H9 (cell line): ENCODE data around the gene NAV1. TPM values are rescaled to one million over a fixed set of nuclear protein-coding genes. Genes with fewer than 3 reads are reported as not detected.

Experiments
- DNase-seq: peaks from one replicate; pipeline ENCODE4 v3.0.0-alpha.2; 2017
- H2AFZ ChIP-seq: one replicate; pipeline ENCODE4 v1.6.1; 2013; ENCODE audit warnings: mild to moderate bottlenecking, low read length, control low read depth, moderate library complexity
- H2AK5ac ChIP-seq: 2 replicates; pipeline ENCODE4 v1.6.1; 2013; ENCODE audit warnings: low read length, control low read depth, mixed read lengths; ENCODE audit not compliant: insufficient read length
- H2BK120ac ChIP-seq: one replicate; pipeline ENCODE4 v1.6.1; 2013; ENCODE audit warnings: low read depth, mild to moderate bottlenecking, low read length, control low read depth, inconsistent platforms; ENCODE audit not compliant: poor library complexity, severe bottlenecking
- H2BK12ac ChIP-seq: 2 replicates; pipeline ENCODE4 v1.6.1; 2013; ENCODE audit warnings: low read length, control low read depth, mixed read lengths, low read depth; ENCODE audit not compliant: insufficient read length
- H2BK15ac ChIP-seq: 2 replicates; pipeline ENCODE4 v1.6.1; 2013; ENCODE audit warnings: low read depth, low read length, control low read depth
- H2BK20ac ChIP-seq: one replicate; pipeline ENCODE4 v1.6.1; 2013; ENCODE audit warnings: low read depth, mild to moderate bottlenecking, low read length, control low read depth, inconsistent platforms; ENCODE audit not compliant: poor library complexity, severe bottlenecking
- H2BK5ac ChIP-seq: 2 replicates; pipeline ENCODE4 v1.6.1; 2013; ENCODE audit warnings: low read length, control low read depth, mixed read lengths; ENCODE audit not compliant: insufficient read length
- H3K14ac ChIP-seq: 2 replicates; pipeline ENCODE4 v1.6.1; 2013; ENCODE audit warnings: low read length, control low read depth; ENCODE audit not compliant: insufficient read depth
- H3K18ac ChIP-seq: 2 replicates; pipeline ENCODE4 v1.6.1; 2013; ENCODE audit warnings: low read depth, mild to moderate bottlenecking, mixed read lengths, low read length, control low read depth; ENCODE audit not compliant: insufficient read length
- H3K23ac ChIP-seq: 2 replicates; pipeline ENCODE4 v1.6.1; 2013; ENCODE audit warnings: low read length, control low read depth, mixed read lengths, low read depth; ENCODE audit not compliant: insufficient read length
- H3K23me2 ChIP-seq: 2 replicates; pipeline ENCODE4 v1.6.1; 2013; ENCODE audit warnings: low read depth, mild to moderate bottlenecking, mixed read lengths, low read length, control low read depth; ENCODE audit not compliant: insufficient read length, poor library complexity, severe bottlenecking
- H3K27ac ChIP-seq: 2 replicates; pipeline ENCODE4 v1.5.1; 2013; ENCODE audit warnings: low read length, control low read depth, mixed read lengths, low read depth; ENCODE audit not compliant: insufficient read length
- H3K27me3 ChIP-seq: 2 replicates; pipeline ENCODE4 v1.6.1; 2013; ENCODE audit warnings: low read length, control low read depth, inconsistent platforms; ENCODE audit not compliant: insufficient read depth
- H3K4ac ChIP-seq: 2 replicates; pipeline ENCODE4 v1.6.1; 2013; ENCODE audit warnings: low read depth, mild to moderate bottlenecking, control low read depth, inconsistent platforms, low read length, moderate library complexity
- H3K4me1 ChIP-seq: 2 replicates; pipeline ENCODE4 v1.6.1; 2013; ENCODE audit warnings: low read length, control low read depth, inconsistent platforms; ENCODE audit not compliant: insufficient read depth
- H3K4me2 ChIP-seq: 2 replicates; pipeline ENCODE4 v1.6.1; 2013; ENCODE audit warnings: low read length, control low read depth, mixed read lengths; ENCODE audit not compliant: insufficient read length, insufficient read depth
- H3K56ac ChIP-seq: 2 replicates; pipeline ENCODE4 v1.6.1; 2013; ENCODE audit warnings: low read depth, mild to moderate bottlenecking, mixed read lengths, low read length, control low read depth; ENCODE audit not compliant: insufficient read length
- H3K79me1 ChIP-seq: 2 replicates; pipeline ENCODE4 v1.6.1; 2013; ENCODE audit warnings: low read depth, mild to moderate bottlenecking, moderate library complexity, low read length, control low read depth, inconsistent platforms; ENCODE audit not compliant: insufficient read depth, poor library complexity, severe bottlenecking
- H3K79me2 ChIP-seq: 2 replicates; pipeline ENCODE4 v1.6.1; 2013; ENCODE audit warnings: low read length, control low read depth, inconsistent platforms; ENCODE audit not compliant: insufficient read depth
- H3K9ac ChIP-seq: 2 replicates; pipeline ENCODE4 v1.6.1; 2013; ENCODE audit warnings: low read length, control low read depth, mixed read lengths; ENCODE audit not compliant: insufficient read length; ENCODE audit errors: extremely low read depth
- H3K9me3 ChIP-seq: one replicate; pipeline ENCODE4 v1.6.1; 2013; ENCODE audit warnings: low read depth, low read length, inconsistent platforms; ENCODE audit not compliant: control insufficient read depth
- H3T11ph ChIP-seq: one replicate; pipeline ENCODE4 v1.6.1; 2013; ENCODE audit warnings: mild to moderate bottlenecking, low read length, control low read depth, inconsistent platforms
- H4K20me1 ChIP-seq: one replicate; pipeline ENCODE4 v1.6.1; 2013; ENCODE audit not compliant: control insufficient read depth, insufficient read length, insufficient read depth
- H4K5ac ChIP-seq: 2 replicates; pipeline ENCODE4 v1.6.1; 2013; ENCODE audit warnings: low read depth, mild to moderate bottlenecking, mixed read lengths, low read length, control low read depth; ENCODE audit not compliant: insufficient read length
- H4K8ac ChIP-seq: replicated peaks from 2 replicates; pipeline ENCODE4 v1.6.1; 2013; ENCODE audit warnings: low read length, control low read depth, mixed read lengths, low read depth; ENCODE audit not compliant: insufficient read length
- H4K91ac ChIP-seq: 2 replicates; pipeline ENCODE4 v1.6.1; 2013; ENCODE audit warnings: low read depth, mild to moderate bottlenecking, moderate library complexity, mixed read lengths, low read length, control low read depth; ENCODE audit not compliant: insufficient read length
- H3K27ac Mint-ChIP-seq, 3 experiments: 2 replicates in 2 of 3; 3 replicates in 1 of 3; pipeline ENCODE4 v1.8.0; 2020 to 2021; ENCODE audit warnings: mixed read lengths in 3 of 3, mild to moderate bottlenecking in 1 of 3, moderate library complexity in 1 of 3
- H3K27me3 Mint-ChIP-seq: 2 replicates; pipeline ENCODE4 v1.8.0; 2021; ENCODE audit warnings: low read depth, mild to moderate bottlenecking, moderate library complexity, mixed read lengths
- H3K36me3 Mint-ChIP-seq, 3 experiments: 2 replicates in 2 of 3; 3 replicates in 1 of 3; pipeline ENCODE4 v1.8.0; 2020 to 2021; ENCODE audit warnings: low read depth in 3 of 3, mixed read lengths in 3 of 3; ENCODE audit not compliant: insufficient read depth in 1 of 3
- H3K4me1 Mint-ChIP-seq, 2 experiments: 2 replicates each; pipeline ENCODE4 v1.8.0; 2020; ENCODE audit warnings: mixed read lengths in 2 of 2
- H3K4me3 Mint-ChIP-seq, 2 experiments: 2 replicates in 1 of 2; 3 replicates in 1 of 2; pipeline ENCODE4 v1.8.0; 2020 to 2021; ENCODE audit warnings: mild to moderate bottlenecking in 2 of 2, mixed read lengths in 2 of 2, moderate library complexity in 1 of 2
- H3K9me3 Mint-ChIP-seq, 2 experiments: 2 replicates in 1 of 2; 3 replicates in 1 of 2; pipeline ENCODE4 v1.8.0; 2020; ENCODE audit warnings: mild to moderate bottlenecking in 2 of 2, mixed read lengths in 2 of 2, moderate library complexity in 1 of 2
- CTCF ChIP-seq: fragments of 200-600 bp; sonication (generic); conservative IDR thresholded peaks from 3 replicates; pipeline ENCODE4 v1.8.0; 2021; ENCODE audit warnings: antibody characterized with exemption, mild to moderate bottlenecking
- WGBS: extraction: QIAGEN DNeasy Blood & Tissue Kit; methylation state at CpG from one replicate; pipeline ENCODE4 v1.1.7; 2013; ENCODE audit warnings: missing lambda C conversion rate, low lambda C conversion rate, mixed read lengths; ENCODE audit not compliant: insufficient read length; ENCODE audit errors: extremely low coverage; 5-methylcytosine and 5-hydroxymethylcytosine counted together
- total RNA-seq: library from RNA; stranded (reverse); gene quantifications from 2 replicates; pipeline ENCODE4 v1.2.1, GENCODE V29; 2021

Gene NAV1
- total RNA-seq, 1 experiment from 2014 or later = 20.5 TPM

- Histone ChIP-seq H2AFZ (no peak overlapping the region), H3K14ac (no peak overlapping the region), H3K23ac (no peak overlapping the region), H4K8ac (no peak overlapping the region), H2AK5ac (no peak overlapping the region), H4K91ac (no peak overlapping the region), H3K4me2 (no peak overlapping the region), H3K27ac (no peak overlapping the region), H2BK15ac (no peak overlapping the region), H3K79me1 (no peaks in the 10 kb centered on the region), H3K4ac (no peak overlapping the region), H2BK20ac (no peak overlapping the region), H3K56ac (no peak overlapping the region), H2BK12ac (no peak overlapping the region), H4K20me1 (no peaks in the 10 kb centered on the region), H3K79me2 (no peaks in the 10 kb centered on the region), H3K9me3 (no peaks in the 10 kb centered on the region), H3K4me1 (0 out of 2 replicates have a peak, but pooled peaks cover 3% of the 10 kb centered on the region), H4K5ac (no peak overlapping the region), H2BK120ac (no peak overlapping the region), H3K27me3 (no peaks in the 10 kb centered on the region), H3K9ac (no peak overlapping the region), H3K23me2 (no peaks in the 10 kb centered on the region), H2BK5ac (no peak overlapping the region), H3K18ac (no peak overlapping the region), H3T11ph (no peak overlapping the region)
- H3K9me3 Mint-ChIP-seq = no peaks in the 10 kb centered on the region
- WGBS = no CpG with 5 or more reads among the region's 9 CpGs
- no peak for DNase-seq
- H3K27ac Mint-ChIP-seq = no peak overlapping the region
- peaks cover 14 to 15% of the 10 kb centered on the region in 2 experiments for H3K4me1 Mint-ChIP-seq
- no peak overlapping the region for H3K4me3 Mint-ChIP-seq
- H3K36me3 Mint-ChIP-seq = no peaks in the 10 kb centered on the region
- no peak for TF ChIP-seq CTCF
- peaks cover 17% of the 10 kb centered on the region for H3K27me3 Mint-ChIP-seq
Measured at GRCh38 chr1:201555593-201555945, 16.6 kb downstream of the NAV1 start.
